HCT116 (cell line): ENCODE measurements around the gene MOV10L1.

Experiments
- CEBPB ChIP-seq: IDR thresholded peaks from 2 replicates; pipeline ENCODE4 v1.6.1; 2012; ENCODE audit warnings: low read depth
- EZH2 ChIP-seq: fragments of 200-600 bp; sonication (generic); IDR thresholded peaks from 2 replicates; pipeline ENCODE4 v1.6.1; 2017; ENCODE audit warnings: antibody characterized with exemption, mixed run types
- EZH2phosphoT487 ChIP-seq: fragments of 200-600 bp; IDR thresholded peaks from 2 replicates; pipeline ENCODE4 v1.6.1; 2018; ENCODE audit warnings: antibody characterized with exemption, borderline replicate concordance
- JUND ChIP-seq: IDR thresholded peaks from 2 replicates; pipeline ENCODE4 v1.6.1; 2012
- POLR2A ChIP-seq: IDR thresholded peaks from 2 replicates; pipeline ENCODE4 v1.7.0; 2011; ENCODE audit warnings: borderline replicate concordance; ENCODE audit not compliant: insufficient read depth, insufficient read length; ENCODE audit errors: extremely low read depth
- POLR2AphosphoS5 ChIP-seq: IDR thresholded peaks from 2 replicates; pipeline ENCODE4 v1.6.1; 2011; ENCODE audit warnings: mild to moderate bottlenecking, low read depth, low read length, moderate library complexity
- TCF7L2 ChIP-seq: IDR thresholded peaks from 2 replicates; pipeline ENCODE4 v1.7.0; 2011; ENCODE audit warnings: borderline replicate concordance, inconsistent platforms; ENCODE audit not compliant: insufficient read depth, insufficient read length; ENCODE audit errors: extremely low read depth
- TF ChIP-seq, protein P1 (sequence below): IDR thresholded peaks from 2 replicates; pipeline ENCODE4 v1.6.1; 2011; ENCODE audit warnings: mild to moderate bottlenecking, low read length, moderate library complexity; ENCODE audit not compliant: insufficient replicate concordance; ENCODE audit errors: extremely low read depth
- TF ChIP-seq, protein P2 (sequence below), 3 experiments: fragments of 200-600 bp in 1 of 3; sonication (generic) in 1 of 3; IDR thresholded peaks in 2 of 3; conservative IDR thresholded peaks in 1 of 3; 2 replicates each; pipeline ENCODE4 v1.5.1; 2012 to 2017; ENCODE audit warnings: low read depth in 2 of 3, low read length in 2 of 3, antibody characterized with exemption in 1 of 3, borderline replicate concordance in 1 of 3, control low read depth in 1 of 3, mild to moderate bottlenecking in 1 of 3, mixed read lengths in 1 of 3, mixed run types in 1 of 3, moderate library complexity in 1 of 3; ENCODE audit not compliant: insufficient read depth in 1 of 3
- TF ChIP-seq, protein P3 (sequence below): IDR thresholded peaks from 2 replicates; pipeline ENCODE4 v1.6.1; 2012
- TF ChIP-seq, protein P4 (sequence below): IDR thresholded peaks from 2 replicates; pipeline ENCODE4 v1.6.1; 2012; ENCODE audit warnings: low read depth

DNA sequence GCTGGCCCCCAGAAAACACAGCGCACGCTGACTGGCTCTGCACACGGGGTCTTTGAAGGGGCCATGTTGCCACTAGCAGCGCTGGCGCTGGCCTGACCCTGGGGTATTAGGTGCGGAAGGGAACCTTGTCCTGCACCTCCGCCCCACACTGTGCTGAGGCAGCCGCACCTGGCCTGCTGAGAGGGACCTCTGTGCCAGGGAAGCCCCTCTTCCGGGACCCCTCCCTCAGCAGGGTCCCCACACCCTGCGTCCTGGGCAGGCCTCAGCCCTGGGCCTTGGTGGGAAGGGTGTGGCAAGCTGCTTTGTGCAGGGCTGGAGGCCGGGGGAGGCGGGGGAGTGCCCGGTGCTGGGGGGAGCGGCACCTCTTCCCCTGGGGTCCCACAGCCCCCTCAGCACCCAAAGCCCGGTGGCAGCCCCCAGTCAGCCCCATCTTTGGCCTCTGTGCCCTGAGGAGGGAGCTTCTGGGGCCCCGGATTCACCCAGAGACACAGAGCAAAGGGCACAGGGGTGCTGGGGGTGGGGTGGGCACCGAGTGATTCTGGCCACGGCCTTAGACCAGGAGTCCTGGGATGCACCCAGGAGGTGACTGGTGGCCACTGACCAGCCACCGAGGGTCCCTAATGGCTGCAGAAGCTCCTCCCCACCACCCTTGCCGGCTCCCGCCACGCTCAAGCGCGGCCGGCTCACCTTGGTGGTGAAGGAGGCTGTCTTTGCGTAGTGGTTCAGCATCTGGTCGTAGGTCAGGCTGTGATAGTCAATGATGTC lies 43.1 kb upstream of the MOV10L1 start:
- TF ChIP-seq, protein P1, sequence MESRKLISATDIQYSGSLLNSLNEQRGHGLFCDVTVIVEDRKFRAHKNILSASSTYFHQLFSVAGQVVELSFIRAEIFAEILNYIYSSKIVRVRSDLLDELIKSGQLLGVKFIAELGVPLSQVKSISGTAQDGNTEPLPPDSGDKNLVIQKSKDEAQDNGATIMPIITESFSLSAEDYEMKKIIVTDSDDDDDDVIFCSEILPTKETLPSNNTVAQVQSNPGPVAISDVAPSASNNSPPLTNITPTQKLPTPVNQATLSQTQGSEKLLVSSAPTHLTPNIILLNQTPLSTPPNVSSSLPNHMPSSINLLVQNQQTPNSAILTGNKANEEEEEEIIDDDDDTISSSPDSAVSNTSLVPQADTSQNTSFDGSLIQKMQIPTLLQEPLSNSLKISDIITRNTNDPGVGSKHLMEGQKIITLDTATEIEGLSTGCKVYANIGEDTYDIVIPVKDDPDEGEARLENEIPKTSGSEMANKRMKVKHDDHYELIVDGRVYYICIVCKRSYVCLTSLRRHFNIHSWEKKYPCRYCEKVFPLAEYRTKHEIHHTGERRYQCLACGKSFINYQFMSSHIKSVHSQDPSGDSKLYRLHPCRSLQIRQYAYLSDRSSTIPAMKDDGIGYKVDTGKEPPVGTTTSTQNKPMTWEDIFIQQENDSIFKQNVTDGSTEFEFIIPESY = no peak
- TF ChIP-seq EZH2 (no peak), POLR2AphosphoS5 (no peak), JUND (no peak), TCF7L2 (no peak), POLR2A (no peak), CEBPB (no peak), EZH2phosphoT487 (no peak)
- TF ChIP-seq, protein P2, sequence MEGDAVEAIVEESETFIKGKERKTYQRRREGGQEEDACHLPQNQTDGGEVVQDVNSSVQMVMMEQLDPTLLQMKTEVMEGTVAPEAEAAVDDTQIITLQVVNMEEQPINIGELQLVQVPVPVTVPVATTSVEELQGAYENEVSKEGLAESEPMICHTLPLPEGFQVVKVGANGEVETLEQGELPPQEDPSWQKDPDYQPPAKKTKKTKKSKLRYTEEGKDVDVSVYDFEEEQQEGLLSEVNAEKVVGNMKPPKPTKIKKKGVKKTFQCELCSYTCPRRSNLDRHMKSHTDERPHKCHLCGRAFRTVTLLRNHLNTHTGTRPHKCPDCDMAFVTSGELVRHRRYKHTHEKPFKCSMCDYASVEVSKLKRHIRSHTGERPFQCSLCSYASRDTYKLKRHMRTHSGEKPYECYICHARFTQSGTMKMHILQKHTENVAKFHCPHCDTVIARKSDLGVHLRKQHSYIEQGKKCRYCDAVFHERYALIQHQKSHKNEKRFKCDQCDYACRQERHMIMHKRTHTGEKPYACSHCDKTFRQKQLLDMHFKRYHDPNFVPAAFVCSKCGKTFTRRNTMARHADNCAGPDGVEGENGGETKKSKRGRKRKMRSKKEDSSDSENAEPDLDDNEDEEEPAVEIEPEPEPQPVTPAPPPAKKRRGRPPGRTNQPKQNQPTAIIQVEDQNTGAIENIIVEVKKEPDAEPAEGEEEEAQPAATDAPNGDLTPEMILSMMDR (IDR thresholded peaks at IDR 0.05 in 2 of 3, conservative IDR thresholded peaks at IDR 0.05 in 1 of 3; ENCODE audit: borderline replicate concordance in 1 of 3, insufficient read depth in 1 of 3, low read depth in 2 of 3, low read length in 2 of 3) = no peak
- TF ChIP-seq, protein P3, sequence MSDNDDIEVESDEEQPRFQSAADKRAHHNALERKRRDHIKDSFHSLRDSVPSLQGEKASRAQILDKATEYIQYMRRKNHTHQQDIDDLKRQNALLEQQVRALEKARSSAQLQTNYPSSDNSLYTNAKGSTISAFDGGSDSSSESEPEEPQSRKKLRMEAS = no peak
- TF ChIP-seq, protein P4, sequence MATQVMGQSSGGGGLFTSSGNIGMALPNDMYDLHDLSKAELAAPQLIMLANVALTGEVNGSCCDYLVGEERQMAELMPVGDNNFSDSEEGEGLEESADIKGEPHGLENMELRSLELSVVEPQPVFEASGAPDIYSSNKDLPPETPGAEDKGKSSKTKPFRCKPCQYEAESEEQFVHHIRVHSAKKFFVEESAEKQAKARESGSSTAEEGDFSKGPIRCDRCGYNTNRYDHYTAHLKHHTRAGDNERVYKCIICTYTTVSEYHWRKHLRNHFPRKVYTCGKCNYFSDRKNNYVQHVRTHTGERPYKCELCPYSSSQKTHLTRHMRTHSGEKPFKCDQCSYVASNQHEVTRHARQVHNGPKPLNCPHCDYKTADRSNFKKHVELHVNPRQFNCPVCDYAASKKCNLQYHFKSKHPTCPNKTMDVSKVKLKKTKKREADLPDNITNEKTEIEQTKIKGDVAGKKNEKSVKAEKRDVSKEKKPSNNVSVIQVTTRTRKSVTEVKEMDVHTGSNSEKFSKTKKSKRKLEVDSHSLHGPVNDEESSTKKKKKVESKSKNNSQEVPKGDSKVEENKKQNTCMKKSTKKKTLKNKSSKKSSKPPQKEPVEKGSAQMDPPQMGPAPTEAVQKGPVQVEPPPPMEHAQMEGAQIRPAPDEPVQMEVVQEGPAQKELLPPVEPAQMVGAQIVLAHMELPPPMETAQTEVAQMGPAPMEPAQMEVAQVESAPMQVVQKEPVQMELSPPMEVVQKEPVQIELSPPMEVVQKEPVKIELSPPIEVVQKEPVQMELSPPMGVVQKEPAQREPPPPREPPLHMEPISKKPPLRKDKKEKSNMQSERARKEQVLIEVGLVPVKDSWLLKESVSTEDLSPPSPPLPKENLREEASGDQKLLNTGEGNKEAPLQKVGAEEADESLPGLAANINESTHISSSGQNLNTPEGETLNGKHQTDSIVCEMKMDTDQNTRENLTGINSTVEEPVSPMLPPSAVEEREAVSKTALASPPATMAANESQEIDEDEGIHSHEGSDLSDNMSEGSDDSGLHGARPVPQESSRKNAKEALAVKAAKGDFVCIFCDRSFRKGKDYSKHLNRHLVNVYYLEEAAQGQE = no peak
